Mucosa of gallbladder (tissue), 1 donor: ENCODE results near the gene SDK1. TPM values are rescaled to one million over a fixed set of nuclear protein-coding genes. Genes with fewer than 3 reads are reported as not detected.
"Not testable (repeated sequence)": the region's sequence is repeated elsewhere in the genome, so short reads cannot be mapped to it uniquely, and the experiment has no call there.

Experiments
- DNase-seq: peaks from one replicate; pipeline ENCODE4 v3.0.0-alpha.2; 2020; ENCODE audit warnings: low spot score
- total RNA-seq: library from RNA; stranded (reverse); gene quantifications from one replicate; pipeline ENCODE4 v1.2.1, GENCODE V29; 2021
- donor health status: DM: no; HTN: no; CAD: no.

Gene SDK1
- total RNA-seq, 1 donor from 2014 or later, result 6.6 TPM

- not testable (repeated sequence) for DNase-seq
Measured at GRCh38 chr7:4314316-4314715, 1013.3 kb downstream of the SDK1 start.
